Lower leg skin (tissue), 4 donors: Measurements from ENCODE around the gene GLRX3. TPM values are rescaled to one million over a fixed set of nuclear protein-coding genes. Genes with fewer than 3 reads are reported as not detected.
A peak's percentile ranks its signal among the peaks of the same experiment; 100 is the strongest.
"Not testable (repeated sequence)": the region's sequence is repeated elsewhere in the genome, so short reads cannot be mapped to it uniquely, and the experiment has no call there.

Source experiments
- DNase-seq, 2 donors: peaks; one replicate each; pipeline ENCODE4 v3.0.0-alpha.2; 2019; ENCODE audit warnings: low spot score in 2 of 2
- H3K4me3 ChIP-seq: fragments of 200-600 bp; sonication (generic); 2 replicates; pipeline ENCODE4 v1.5.1; 2017; ENCODE audit warnings: mild to moderate bottlenecking, low read depth; ENCODE audit not compliant: poor library complexity, severe bottlenecking
- CTCF ChIP-seq, 3 donors: fragments of 450-650 bp; IDR thresholded peaks; one replicate each; pipeline ENCODE4 v1.5.1; 2016; ENCODE audit warnings: antibody characterized with exemption in 3 of 3, mild to moderate bottlenecking in 3 of 3, moderate library complexity in 2 of 3
- POLR2A ChIP-seq, 2 donors: fragments of 450-650 bp; IDR thresholded peaks; one replicate each; pipeline ENCODE4 v1.6.1; 2016 to 2017; ENCODE audit warnings: antibody characterized with exemption in 2 of 2, mild to moderate bottlenecking in 1 of 2, moderate library complexity in 1 of 2
- WGBS, 2 donors: methylation state at CpG; one replicate each; pipeline ENCODE4 v1.1.5; 2018; 5-methylcytosine and 5-hydroxymethylcytosine counted together
- intact Hi-C: fragments of 100-400 bp; cut with DNase I; formaldehyde crosslinking; loops from one replicate; pipeline ENCODE4 v1.15.0; 2023; ENCODE audit warnings: low total_unique reads
- total RNA-seq, 4 donors: library from RNA; depleted of rRNA; stranded (reverse); fragments of >200 nt; gene quantifications; one replicate each; pipeline ENCODE4 v1.1.0, GENCODE V29; 2016

The GLRX3 gene
- total RNA-seq: 10 to 100 TPM; 31.5 to 60.7 (median 42.6) TPM

DNA sequence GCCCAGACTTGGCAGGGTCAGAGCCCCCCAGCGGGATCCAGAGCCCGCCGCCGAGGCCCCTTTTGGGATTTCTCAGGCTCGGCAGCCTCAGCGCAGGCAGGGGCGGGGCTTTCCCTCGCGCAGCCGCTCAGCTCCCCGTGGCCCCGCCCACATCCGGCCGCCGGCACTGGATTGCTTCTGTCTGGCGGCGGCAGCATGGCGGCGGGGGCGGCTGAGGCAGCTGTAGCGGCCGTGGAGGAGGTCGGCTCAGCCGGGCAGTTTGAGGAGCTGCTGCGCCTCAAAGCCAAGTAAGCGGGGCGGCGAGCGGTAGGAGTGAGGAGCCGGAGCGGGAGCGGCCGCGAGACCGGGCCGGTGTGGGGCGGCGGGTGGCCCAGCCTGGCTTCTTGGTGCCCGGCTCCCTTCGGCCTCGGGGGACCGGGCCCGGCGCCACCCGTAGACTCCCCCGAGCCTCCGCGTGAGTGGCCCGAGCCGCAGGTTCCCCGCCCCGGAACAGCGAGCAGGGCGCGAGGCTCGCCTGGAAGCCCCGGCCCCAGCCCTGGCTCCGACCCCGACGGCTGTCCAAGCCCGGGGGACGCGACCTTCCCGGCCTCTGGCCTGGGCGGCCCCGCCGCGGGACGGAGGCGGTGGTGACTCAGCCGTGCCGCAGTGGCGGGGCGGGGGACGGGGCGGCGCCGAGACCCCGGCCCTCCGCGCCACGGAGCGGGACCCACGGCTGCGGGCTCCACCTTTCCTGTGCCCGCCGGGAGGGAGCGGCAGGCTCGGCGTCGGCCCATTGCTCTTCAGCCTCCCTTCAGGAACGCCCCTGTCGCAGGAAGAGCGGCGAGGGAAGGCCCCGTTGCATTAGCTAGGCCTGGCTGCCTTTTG is at the start of gene GLRX3:
Gene GLRX3 (plus strand): TSS at position 166 of the 864 bp plus-strand sequence. CDS start 30 bp downstream, at position 196.
- H3K4me3 ChIP-seq: peak within 1 kb of the TSS; percentile 83
- no peak for TF ChIP-seq POLR2A (IDR thresholded peaks at IDR 0.05)
- TF ChIP-seq CTCF (IDR thresholded peaks at IDR 0.05): no peak
- WGBS, 2 donors: 1% methylated on average over 25 to 53 of the region's 96 CpGs
- intact Hi-C loops: no loop called here
- DNase-seq: peak; percentile 84 to 97

GRCh38 chr10:130090565-130090964 is 45.6 kb upstream of the GLRX3 start:
- intact Hi-C loops, H3K4me3 ChIP-seq, DNase-seq: not testable (repeated sequence)
- 89 to 90% methylated on average over 5 of the region's 5 CpGs for WGBS, 2 donors

DNA sequence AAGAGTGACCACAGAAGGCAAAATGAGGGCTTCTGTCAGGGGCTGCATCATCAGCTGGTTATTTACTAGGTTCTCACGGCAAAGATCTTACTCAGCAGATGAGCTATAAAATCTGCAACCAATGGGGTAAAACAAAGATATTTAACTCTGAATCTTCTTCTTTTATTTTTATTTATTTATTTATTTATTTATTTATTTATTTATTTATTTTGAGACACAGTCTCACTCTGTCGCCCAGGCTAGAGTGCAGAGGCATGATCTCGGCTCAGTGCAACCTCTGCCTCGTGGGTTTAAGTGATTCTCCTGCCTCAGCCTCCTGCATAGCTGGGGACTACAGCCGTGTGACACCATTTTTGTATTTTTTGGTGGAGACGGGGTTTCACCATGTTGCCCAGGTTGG is 36.8 kb upstream of the GLRX3 start:
- intact Hi-C loops: no loop called here
- DNase-seq: no peak
- WGBS, 2 donors: 97 to 99% methylated on average over 6 of the region's 6 CpGs
- H3K4me3 ChIP-seq: no peak overlapping the region
- TF ChIP-seq POLR2A (IDR thresholded peaks at IDR 0.05) (no peak), CTCF (IDR thresholded peaks at IDR 0.05) (no peak)

- intact Hi-C loops: no loop called here
- no peak overlapping the region for H3K4me3 ChIP-seq
- TF ChIP-seq CTCF (IDR thresholded peaks at IDR 0.05) (no peak), POLR2A (IDR thresholded peaks at IDR 0.05) (no peak)
- WGBS, 2 donors: 90 to 92% methylated on average over 12 to 24 of the region's 24 CpGs
- no peak for DNase-seq
Observed at GRCh38 chr10:130105724-130106123, 30.5 kb upstream of the GLRX3 start.

DNA sequence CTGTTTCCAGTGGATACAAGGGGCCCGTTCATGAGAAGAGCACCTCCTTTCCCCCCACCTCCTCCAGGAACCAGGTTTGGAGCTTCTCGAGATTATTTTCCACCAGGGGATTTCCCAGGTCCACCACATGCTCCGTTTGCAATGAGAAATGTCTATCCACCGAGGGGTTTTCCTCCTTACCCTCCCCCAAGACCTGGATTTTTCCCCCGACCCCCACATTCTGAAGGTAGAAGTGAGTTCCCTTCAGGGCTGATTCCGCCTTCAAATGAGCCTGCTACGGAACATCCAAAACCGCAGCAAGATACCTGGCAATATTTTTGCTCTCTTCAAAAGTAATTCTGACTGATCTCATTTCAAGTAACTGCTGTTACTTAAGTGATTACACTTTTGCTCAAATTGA is 28.0 kb upstream of the GLRX3 start:
- DNase-seq, H3K4me3 ChIP-seq, intact Hi-C loops: not testable (repeated sequence)
- 67 to 75% methylated on average over 8 of the region's 8 CpGs for WGBS, 2 donors

DNA sequence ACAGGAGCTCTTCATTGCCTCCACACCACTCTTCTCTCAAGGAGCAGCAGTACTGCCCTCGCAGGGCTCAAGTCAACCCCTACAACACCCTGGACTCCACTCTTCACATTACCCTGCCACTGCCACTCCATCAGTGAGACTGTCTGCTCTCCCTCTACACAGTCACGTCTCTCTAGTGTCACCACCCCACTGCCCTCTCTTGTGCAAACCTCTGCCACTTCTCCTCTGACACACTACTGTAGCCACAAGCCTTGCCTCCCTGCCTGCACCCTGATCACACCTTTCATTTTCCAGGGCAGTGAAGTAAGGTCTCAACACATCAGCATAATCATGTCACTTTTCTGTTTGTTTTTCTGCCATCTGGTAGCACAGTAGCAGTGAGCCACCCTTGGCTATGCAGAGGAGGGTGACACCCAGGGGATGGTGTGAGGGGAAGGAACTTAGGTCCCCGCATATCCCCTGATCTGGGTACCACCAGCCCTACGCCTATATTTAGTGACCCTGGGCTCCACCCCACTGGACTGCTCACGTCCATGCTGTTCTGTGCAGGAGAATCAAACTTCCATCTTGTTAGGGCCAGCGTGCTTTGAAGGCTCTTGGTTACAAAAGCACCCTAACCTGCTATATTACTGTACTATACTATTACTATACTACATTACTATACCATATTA is 27.1 kb upstream of the GLRX3 start:
- H3K4me3 ChIP-seq: no peak overlapping the region
- intact Hi-C loops: no loop called here
- WGBS, 2 donors: 51 to 64% methylated on average over 6 of the region's 6 CpGs
- TF ChIP-seq CTCF (IDR thresholded peaks at IDR 0.05) (no peak), POLR2A (IDR thresholded peaks at IDR 0.05) (no peak)
- no peak for DNase-seq
